Suprapubic skin (tissue), 3 donors: ENCODE data around the gene SIN3A.

Source experiments
- CTCF ChIP-seq, 2 donors: fragments of 200-600 bp in 1 of 2; fragments of 450-650 bp in 1 of 2; sonication (generic) in 1 of 2; IDR thresholded peaks; one replicate each; pipeline ENCODE4 v1.5.1; 2016 to 2019; ENCODE audit warnings: antibody characterized with exemption in 2 of 2, mild to moderate bottlenecking in 1 of 2, moderate library complexity in 1 of 2
- POLR2AphosphoS5 ChIP-seq, 3 donors: sonication (generic); formaldehyde crosslinking; IDR thresholded peaks; one replicate each; pipeline ENCODE4 v1.6.1; 2017; ENCODE audit warnings: antibody characterized with exemption in 3 of 3

GRCh38 chr15:75339531-75340240 is 111.8 kb downstream of the SIN3A start:
- TF ChIP-seq CTCF (IDR thresholded peaks at IDR 0.05), result no peak
- TF ChIP-seq POLR2AphosphoS5 (IDR thresholded peaks at IDR 0.05), result no peak
